Stimulated activated naive CD4-positive, alpha-beta T cell (primary cell): ENCODE data around the gene NRG3.

Source experiments
- DNase-seq, 6 experiments: peaks; one replicate each; lab custom pipeline; 2025; lab: John Stamatoyannopoulos, UW

NRG3 gene

GRCh38 chr10:81884856-81885255 is 9.9 kb downstream of the NRG3 start:
- DNase-seq, result no peak

DNA sequence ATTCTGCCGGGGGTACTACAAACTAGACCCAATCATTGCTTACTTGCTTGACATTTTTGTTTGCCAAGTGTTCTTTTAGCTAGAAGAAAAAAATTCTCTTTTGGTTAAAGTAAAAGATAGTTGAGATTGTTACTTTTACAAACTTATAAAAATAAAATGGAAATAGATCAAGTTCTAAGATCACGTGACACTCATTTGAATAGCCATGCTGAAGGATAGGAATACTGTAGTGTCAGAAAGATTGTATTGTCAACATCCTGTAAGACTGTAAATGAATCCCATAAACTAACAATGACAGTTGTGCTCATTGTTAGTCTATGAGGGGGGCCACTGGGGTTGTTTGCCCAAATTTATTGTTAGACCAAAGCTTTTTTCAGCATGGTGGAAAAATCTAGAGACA is 10.5 kb downstream of the NRG3 start:
- no peak for DNase-seq

- DNase-seq, result no peak
These were observed 11.9 kb downstream of the NRG3 start for GRCh38 chr10:81886939-81887338.

- no peak for DNase-seq
These were observed 14.3 kb downstream of the NRG3 start for GRCh38 chr10:81889181-81889769.

- no peak for DNase-seq
These were observed 19.6 kb downstream of the NRG3 start for GRCh38 chr10:81894616-81895015.

DNA sequence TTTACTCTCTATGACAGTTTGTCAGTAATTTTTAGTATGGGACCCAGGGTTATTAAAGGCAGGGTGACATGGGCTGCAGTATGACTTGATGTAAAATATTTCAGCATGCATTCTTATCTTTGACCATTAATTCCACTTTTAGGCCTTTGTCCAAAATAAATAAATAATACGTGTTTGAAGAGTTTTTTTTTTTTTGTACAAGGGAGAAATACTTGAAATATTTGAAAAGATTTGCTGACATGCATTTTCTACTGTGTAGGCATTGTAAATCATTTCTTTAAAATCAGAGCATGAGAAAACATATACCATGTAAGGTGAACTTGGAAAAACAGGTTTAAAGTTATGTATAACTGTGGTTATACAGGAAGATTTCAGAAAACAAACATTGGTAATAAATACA is 23.5 kb downstream of the NRG3 start:
- DNase-seq, result no peak

GRCh38 chr10:81900989-81901388 is 26.0 kb downstream of the NRG3 start:
- DNase-seq, result no peak

DNA sequence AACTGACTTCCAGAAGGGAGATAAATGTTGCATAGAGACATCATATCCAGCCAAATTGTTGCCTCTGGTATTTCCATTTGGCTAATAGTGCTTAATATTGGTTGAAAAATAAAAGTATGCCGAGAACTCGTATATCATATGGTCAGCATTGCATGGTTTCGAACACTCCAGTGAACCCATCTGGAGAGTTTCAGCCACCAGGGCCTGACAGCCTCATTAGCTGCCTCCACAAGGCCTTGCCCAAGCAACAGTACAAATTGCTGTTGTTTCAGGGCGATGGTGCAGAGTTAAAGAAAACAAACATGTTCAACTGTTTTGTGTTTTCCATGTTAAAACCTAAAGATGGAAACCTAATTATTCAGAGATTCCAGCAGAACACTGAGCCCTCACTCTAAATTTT is 28.5 kb downstream of the NRG3 start:
- no peak for DNase-seq

DNA sequence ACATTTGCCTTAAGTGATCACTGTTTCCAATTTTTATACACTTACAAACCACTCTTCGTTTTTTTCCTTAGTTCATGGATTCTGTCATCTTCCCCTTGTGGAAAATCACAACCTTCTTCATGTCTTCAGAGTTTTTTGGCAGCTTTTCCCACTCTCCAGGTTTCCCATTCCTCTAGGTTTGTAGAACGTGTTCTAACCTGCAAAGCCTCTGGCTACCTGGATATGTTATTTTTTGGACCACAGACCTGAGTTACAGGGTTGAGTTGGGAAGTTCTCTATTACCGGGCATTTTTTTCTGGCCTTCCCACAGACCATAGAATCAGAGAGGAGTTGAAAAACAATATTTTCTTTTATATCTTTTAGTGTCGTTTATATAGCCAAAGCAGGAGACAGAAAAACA is 30.2 kb downstream of the NRG3 start:
- DNase-seq, result no peak

DNA sequence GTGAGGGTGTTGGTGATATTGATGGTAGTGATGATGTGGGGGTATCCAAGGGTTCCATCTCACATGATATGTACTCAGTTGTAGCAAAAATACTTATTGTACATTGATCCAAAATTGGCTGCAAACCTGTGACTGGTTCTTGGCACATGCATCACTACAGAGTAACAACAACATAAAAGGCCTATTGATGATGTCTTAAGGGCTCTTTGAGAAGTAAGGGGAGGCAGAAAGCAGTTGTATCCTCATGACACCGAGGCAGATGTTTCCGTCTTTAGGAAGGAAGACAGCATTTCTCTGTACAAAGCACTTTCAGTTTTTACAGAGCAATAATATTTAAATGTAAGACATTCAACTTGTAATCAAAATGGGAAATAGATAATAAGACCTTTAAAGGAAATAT is 34.5 kb downstream of the NRG3 start:
- DNase-seq, result no peak

GRCh38 chr10:81911328-81911727 is 36.3 kb downstream of the NRG3 start:
- DNase-seq, result no peak

DNA sequence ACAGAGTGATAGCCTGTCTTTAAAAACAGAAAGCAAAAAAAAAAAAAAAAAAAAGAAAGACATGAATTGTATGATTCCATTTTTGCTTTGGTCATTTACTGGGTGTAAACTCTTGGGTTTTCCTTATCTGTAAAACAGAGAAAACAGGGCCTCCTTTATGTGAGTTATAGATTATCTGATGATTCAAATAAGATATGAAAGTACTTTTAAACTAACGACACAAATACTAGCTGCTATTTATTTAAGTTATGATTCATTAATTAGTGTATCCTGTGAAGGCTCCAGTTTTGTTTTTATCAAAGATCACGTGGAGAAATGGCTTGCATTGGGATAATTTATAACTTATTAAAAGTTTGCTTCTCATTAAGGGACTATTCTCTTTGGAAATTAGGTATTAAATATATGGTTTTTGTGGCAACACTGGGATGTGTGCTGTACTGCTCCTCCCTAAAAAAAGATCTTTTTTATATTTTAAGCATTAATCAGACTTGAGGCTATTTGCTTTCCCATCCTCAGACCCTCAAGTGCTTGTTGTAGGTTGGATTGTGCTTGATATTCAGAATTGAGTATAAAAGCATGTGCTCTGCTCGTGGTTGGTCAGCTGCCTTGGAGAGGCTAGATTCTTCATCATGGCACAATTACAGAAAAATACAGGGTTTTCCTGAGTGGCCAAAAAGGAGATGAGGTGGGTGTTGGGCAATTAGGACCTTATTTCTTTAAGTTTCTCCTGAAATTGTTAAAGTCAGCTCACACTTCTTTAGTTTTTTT is 39.9 kb downstream of the NRG3 start:
- DNase-seq, result no peak

GRCh38 chr10:81915504-81915897 is 40.5 kb downstream of the NRG3 start:
- no peak for DNase-seq

GRCh38 chr10:81917666-81918065 is 42.7 kb downstream of the NRG3 start:
- no peak for DNase-seq

DNA sequence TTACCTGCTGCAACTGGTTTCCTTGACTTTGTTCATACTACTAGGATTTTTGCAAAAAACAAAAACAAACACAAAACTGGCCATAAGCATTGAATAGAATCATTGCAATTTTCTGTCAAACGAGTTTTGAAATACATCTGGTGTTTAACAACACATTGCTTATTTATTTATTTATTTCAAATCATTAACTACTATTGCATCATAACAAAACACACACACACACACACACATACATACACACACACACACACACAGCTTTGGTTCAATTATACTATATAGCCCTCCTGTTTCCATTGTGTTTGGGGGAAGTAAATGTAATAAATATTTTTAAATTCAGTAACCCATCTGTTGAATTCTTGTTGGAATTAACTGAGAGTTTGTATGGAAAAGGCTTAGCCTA is 43.8 kb downstream of the NRG3 start:
- DNase-seq, result no peak

DNA sequence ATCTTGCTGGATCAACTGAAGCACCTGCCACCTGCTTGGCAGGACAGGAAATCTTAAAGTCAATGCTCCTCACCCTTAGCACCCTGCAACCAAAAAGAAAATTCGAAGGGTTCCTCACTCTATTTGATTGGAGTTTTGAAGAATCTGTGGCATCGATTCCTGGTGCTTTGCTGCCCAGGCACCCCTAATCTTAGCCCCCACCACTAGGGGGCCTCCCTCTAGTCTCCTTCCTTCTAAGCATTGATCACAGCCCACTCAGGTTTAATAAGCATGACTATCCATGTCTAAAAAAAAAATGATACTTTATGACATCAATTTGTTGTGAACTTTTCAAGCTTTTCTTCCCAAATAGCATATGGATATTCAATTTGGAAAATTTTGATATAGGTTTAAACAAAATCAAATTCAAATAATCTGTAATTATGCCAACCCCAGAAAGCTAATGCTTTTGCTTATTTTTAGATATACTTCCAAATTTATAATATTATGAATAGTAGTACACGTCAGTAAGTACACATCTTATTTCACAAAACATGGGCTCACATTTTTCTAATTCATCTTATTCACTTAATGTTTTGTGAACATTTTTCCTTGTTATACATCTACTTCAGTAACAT is 45.3 kb downstream of the NRG3 start:
- DNase-seq, result no peak

DNA sequence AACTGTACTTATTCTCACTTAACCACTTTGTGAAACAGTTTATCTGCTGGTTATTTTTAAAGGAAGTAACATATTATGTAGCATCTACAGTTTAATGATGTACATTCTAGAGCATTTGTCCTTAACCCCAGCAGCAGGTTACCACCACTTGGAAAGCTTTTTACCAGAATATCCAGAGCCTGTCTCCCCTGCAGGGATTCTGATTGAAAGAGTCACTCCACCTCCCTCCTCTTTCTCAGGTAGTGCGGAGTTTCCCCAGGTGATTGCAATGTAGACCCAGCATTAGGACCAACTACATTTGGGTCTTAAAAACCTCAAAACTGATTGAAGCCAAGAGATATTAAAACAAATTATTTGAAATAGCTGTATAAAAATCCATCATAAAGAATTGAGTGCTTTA is 53.1 kb downstream of the NRG3 start:
- DNase-seq, result no peak

- no peak for DNase-seq
These were observed 68.6 kb downstream of the NRG3 start for GRCh38 chr10:81943583-81943982.

DNA sequence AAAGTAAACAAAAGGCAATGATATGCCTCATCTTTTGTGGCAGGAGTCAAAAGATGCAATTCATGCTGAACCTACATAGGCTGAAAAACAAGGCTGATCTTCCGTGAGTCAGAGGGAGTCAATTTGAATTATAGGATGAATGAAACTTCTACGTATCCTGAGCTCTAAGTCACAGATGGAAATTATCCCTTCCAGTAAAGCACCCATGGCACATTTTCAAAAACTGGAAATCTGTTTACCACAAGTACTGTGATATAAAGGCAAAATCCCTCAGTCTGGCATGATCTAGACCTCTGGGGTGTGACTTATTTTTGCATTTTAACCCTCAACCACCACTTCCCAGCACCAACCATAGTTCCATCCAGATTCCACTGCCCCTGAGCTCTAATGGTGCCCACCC is 69.6 kb downstream of the NRG3 start:
- no peak for DNase-seq

DNA sequence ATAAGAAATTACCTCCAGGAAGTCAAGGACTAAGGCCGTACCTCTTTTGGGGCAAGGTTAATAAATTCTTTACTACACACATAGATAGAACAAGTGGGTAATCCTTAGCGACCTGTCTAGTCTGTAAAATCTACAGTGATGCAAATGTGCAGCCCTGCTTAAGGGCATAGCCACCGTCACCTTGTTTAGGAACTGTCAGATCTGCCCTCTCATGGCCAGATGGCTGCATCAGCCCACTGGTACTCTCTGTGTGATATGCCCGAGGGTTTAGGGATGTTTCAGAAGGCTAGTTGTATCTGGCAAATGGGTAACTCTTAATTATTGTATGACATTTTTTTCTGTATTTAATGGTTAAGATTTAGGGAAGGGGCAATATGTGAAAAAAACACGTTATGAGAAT is 74.3 kb downstream of the NRG3 start:
- DNase-seq, result no peak

DNA sequence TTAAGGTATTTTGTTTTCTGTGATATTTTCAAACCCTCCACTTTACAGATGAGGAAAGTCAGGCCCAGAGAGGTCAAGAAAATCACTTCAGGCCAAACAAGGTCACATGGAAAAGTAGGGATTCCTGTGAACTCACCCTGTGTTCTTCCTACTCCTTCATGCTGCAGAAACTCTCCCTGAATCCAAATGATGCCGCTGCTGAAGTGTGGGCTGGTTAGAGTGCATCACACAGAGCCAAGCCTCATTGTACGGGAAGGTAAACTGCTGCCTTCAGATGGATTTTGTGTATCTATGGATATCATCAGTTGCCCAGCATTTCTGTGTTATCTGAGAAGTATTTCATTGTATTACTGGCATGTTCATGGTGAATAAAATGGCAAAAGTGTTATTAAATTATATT is 75.4 kb downstream of the NRG3 start:
- no peak for DNase-seq

- no peak for DNase-seq
These were observed 78.4 kb downstream of the NRG3 start for GRCh38 chr10:81953420-81953819.

- DNase-seq, result no peak
These were observed 83.0 kb downstream of the NRG3 start for GRCh38 chr10:81957976-81958375.

DNA sequence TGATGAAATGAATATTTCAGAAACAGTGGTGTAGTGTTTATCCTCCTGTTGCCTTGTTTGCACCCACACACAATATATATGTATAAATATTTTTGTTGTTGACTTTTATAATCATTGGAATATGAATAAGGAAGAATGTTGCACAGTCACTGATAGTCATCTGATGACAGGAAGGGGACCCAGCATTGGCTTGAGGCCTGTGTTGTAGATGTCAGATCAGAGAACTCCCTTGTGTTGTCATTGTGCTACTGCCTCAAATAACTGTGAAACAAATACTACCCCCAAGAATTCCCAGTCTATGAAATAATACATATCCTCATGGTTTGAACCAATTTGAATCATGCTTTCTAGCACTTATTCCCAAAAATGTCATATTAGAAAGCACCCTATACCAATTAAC is 84.0 kb downstream of the NRG3 start:
- no peak for DNase-seq
